ENCODE results near the gene SMNDC1.
"Not testable (repeated sequence)": the region's sequence is repeated elsewhere in the genome, so short reads cannot be mapped to it uniquely, and the experiment has no call there.

SMNDC1 gene

GRCh38 chr10:110274072-110274627, 30.6 kb downstream of the SMNDC1 start:
- Histone ChIP-seq H3K27me3 (replicated peaks; ENCODE audit: control insufficient read depth, insufficient read depth, low read length, poor library complexity, severe bottlenecking) (no peaks in the 10 kb centered on the region), H3K4me3 (ENCODE audit: insufficient read depth, low read depth, low read length, poor library complexity, severe bottlenecking) (no peak overlapping the region), H3K9me3 (ENCODE audit: control insufficient read depth, low read length) (no peaks in the 10 kb centered on the region), H3K27ac (ENCODE audit: insufficient read depth, low read length, poor library complexity, severe bottlenecking) (no peak overlapping the region), H3K4me1 (ENCODE audit: control insufficient read depth, insufficient read depth, low read length, poor library complexity, severe bottlenecking) (peaks cover 12% of the 10 kb centered on the region), H3K36me3 (ENCODE audit: control insufficient read depth, insufficient read depth, low read length) (no peaks in the 10 kb centered on the region)
- DNase-seq, result no peak

GRCh38 chr10:110273474-110273873, 31.2 kb downstream of the SMNDC1 start:
- peak; percentile 5 to 17 (median 6) for DNase-seq
- Histone ChIP-seq H3K4me3 (ENCODE audit: insufficient read depth, low read depth, low read length, poor library complexity, severe bottlenecking) (no peak overlapping the region), H3K27ac (ENCODE audit: insufficient read depth, low read length, poor library complexity, severe bottlenecking) (no peak overlapping the region), H3K27me3 (replicated peaks; ENCODE audit: control insufficient read depth, insufficient read depth, low read length, poor library complexity, severe bottlenecking) (no peaks in the 10 kb centered on the region), H3K4me1 (ENCODE audit: control insufficient read depth, insufficient read depth, low read length, poor library complexity, severe bottlenecking) (peaks cover 12% of the 10 kb centered on the region), H3K9me3 (ENCODE audit: control insufficient read depth, low read length) (no peaks in the 10 kb centered on the region), H3K36me3 (ENCODE audit: control insufficient read depth, insufficient read depth, low read length) (no peaks in the 10 kb centered on the region)

- not testable (repeated sequence) for H3K4me3 ChIP-seq (ENCODE audit: insufficient read depth, low read depth, low read length, poor library complexity, severe bottlenecking); H3K27me3 ChIP-seq (replicated peaks; ENCODE audit: control insufficient read depth, insufficient read depth, low read length, poor library complexity, severe bottlenecking); H3K36me3 ChIP-seq (ENCODE audit: control insufficient read depth, insufficient read depth, low read length); H3K9me3 ChIP-seq (ENCODE audit: control insufficient read depth, low read length); DNase-seq; H3K27ac ChIP-seq (ENCODE audit: insufficient read depth, low read length, poor library complexity, severe bottlenecking)
- peaks cover 12% of the 10 kb centered on the region for H3K4me1 ChIP-seq (ENCODE audit: control insufficient read depth, insufficient read depth, low read length, poor library complexity, severe bottlenecking)
These were observed 31.7 kb downstream of the SMNDC1 start for GRCh38 chr10:110272995-110273394.

- Histone ChIP-seq H3K36me3 (ENCODE audit: control insufficient read depth, insufficient read depth, low read length) (no peaks in the 10 kb centered on the region), H3K27ac (ENCODE audit: insufficient read depth, low read length, poor library complexity, severe bottlenecking) (peak overlapping the region; percentile 13), H3K4me3 (ENCODE audit: insufficient read depth, low read depth, low read length, poor library complexity, severe bottlenecking) (peak overlapping the region; percentile 29), H3K4me1 (ENCODE audit: control insufficient read depth, insufficient read depth, low read length, poor library complexity, severe bottlenecking) (peaks cover 9% of the 10 kb centered on the region), H3K27me3 (replicated peaks; ENCODE audit: control insufficient read depth, insufficient read depth, low read length, poor library complexity, severe bottlenecking) (no peaks in the 10 kb centered on the region), H3K9me3 (ENCODE audit: control insufficient read depth, low read length) (no peaks in the 10 kb centered on the region)
- no peak for DNase-seq
These were observed 35.1 kb downstream of the SMNDC1 start for GRCh38 chr10:110269374-110270318.

- H3K4me1 ChIP-seq (ENCODE audit: control insufficient read depth, insufficient read depth, low read length, poor library complexity, severe bottlenecking), result peaks cover 5% of the 10 kb centered on the region
- no peaks in the 10 kb centered on the region for H3K9me3 ChIP-seq (ENCODE audit: control insufficient read depth, low read length)
- peak overlapping the region; percentile 13 for H3K27ac ChIP-seq (ENCODE audit: insufficient read depth, low read length, poor library complexity, severe bottlenecking)
- no peaks in the 10 kb centered on the region for H3K36me3 ChIP-seq (ENCODE audit: control insufficient read depth, insufficient read depth, low read length)
- no peaks in the 10 kb centered on the region for H3K27me3 ChIP-seq (replicated peaks; ENCODE audit: control insufficient read depth, insufficient read depth, low read length, poor library complexity, severe bottlenecking)
- no peak for DNase-seq
- peak overlapping the region; percentile 29 for H3K4me3 ChIP-seq (ENCODE audit: insufficient read depth, low read depth, low read length, poor library complexity, severe bottlenecking)
These were observed 35.7 kb downstream of the SMNDC1 start for GRCh38 chr10:110268971-110269370.

GRCh38 chr10:110268442-110268841, 36.3 kb downstream of the SMNDC1 start:
- H3K27me3 ChIP-seq (replicated peaks; ENCODE audit: control insufficient read depth, insufficient read depth, low read length, poor library complexity, severe bottlenecking), result no peaks in the 10 kb centered on the region
- no peak overlapping the region for H3K27ac ChIP-seq (ENCODE audit: insufficient read depth, low read length, poor library complexity, severe bottlenecking)
- no peak for DNase-seq
- H3K4me1 ChIP-seq (ENCODE audit: control insufficient read depth, insufficient read depth, low read length, poor library complexity, severe bottlenecking), result no peaks in the 10 kb centered on the region
- H3K36me3 ChIP-seq (ENCODE audit: control insufficient read depth, insufficient read depth, low read length), result no peaks in the 10 kb centered on the region
- H3K4me3 ChIP-seq (ENCODE audit: insufficient read depth, low read depth, low read length, poor library complexity, severe bottlenecking), result no peak overlapping the region
- no peaks in the 10 kb centered on the region for H3K9me3 ChIP-seq (ENCODE audit: control insufficient read depth, low read length)

- no peak overlapping the region for H3K4me3 ChIP-seq (ENCODE audit: insufficient read depth, low read depth, low read length, poor library complexity, severe bottlenecking)
- DNase-seq, result no peak
- no peak overlapping the region for H3K27ac ChIP-seq (ENCODE audit: insufficient read depth, low read length, poor library complexity, severe bottlenecking)
- H3K4me1 ChIP-seq (ENCODE audit: control insufficient read depth, insufficient read depth, low read length, poor library complexity, severe bottlenecking), result no peaks in the 10 kb centered on the region
- no peaks in the 10 kb centered on the region for H3K9me3 ChIP-seq (ENCODE audit: control insufficient read depth, low read length)
- no peaks in the 10 kb centered on the region for H3K27me3 ChIP-seq (replicated peaks; ENCODE audit: control insufficient read depth, insufficient read depth, low read length, poor library complexity, severe bottlenecking)
- no peaks in the 10 kb centered on the region for H3K36me3 ChIP-seq (ENCODE audit: control insufficient read depth, insufficient read depth, low read length)
These were observed 37.4 kb downstream of the SMNDC1 start for GRCh38 chr10:110267276-110267675.

- Histone ChIP-seq H3K36me3 (ENCODE audit: control insufficient read depth, insufficient read depth, low read length) (no peaks in the 10 kb centered on the region), H3K4me1 (ENCODE audit: control insufficient read depth, insufficient read depth, low read length, poor library complexity, severe bottlenecking) (no peaks in the 10 kb centered on the region), H3K4me3 (ENCODE audit: insufficient read depth, low read depth, low read length, poor library complexity, severe bottlenecking) (no peak overlapping the region), H3K27ac (ENCODE audit: insufficient read depth, low read length, poor library complexity, severe bottlenecking) (no peak overlapping the region), H3K9me3 (ENCODE audit: control insufficient read depth, low read length) (no peaks in the 10 kb centered on the region), H3K27me3 (replicated peaks; ENCODE audit: control insufficient read depth, insufficient read depth, low read length, poor library complexity, severe bottlenecking) (no peaks in the 10 kb centered on the region)
- no peak for DNase-seq
These were observed 39.0 kb downstream of the SMNDC1 start for GRCh38 chr10:110265573-110266193.

- H3K27ac ChIP-seq (ENCODE audit: insufficient read depth, low read length, poor library complexity, severe bottlenecking), result no peak overlapping the region
- no peaks in the 10 kb centered on the region for H3K9me3 ChIP-seq (ENCODE audit: control insufficient read depth, low read length)
- H3K4me1 ChIP-seq (ENCODE audit: control insufficient read depth, insufficient read depth, low read length, poor library complexity, severe bottlenecking), result no peaks in the 10 kb centered on the region
- no peak overlapping the region for H3K4me3 ChIP-seq (ENCODE audit: insufficient read depth, low read depth, low read length, poor library complexity, severe bottlenecking)
- no peaks in the 10 kb centered on the region for H3K27me3 ChIP-seq (replicated peaks; ENCODE audit: control insufficient read depth, insufficient read depth, low read length, poor library complexity, severe bottlenecking)
- no peaks in the 10 kb centered on the region for H3K36me3 ChIP-seq (ENCODE audit: control insufficient read depth, insufficient read depth, low read length)
- no peak for DNase-seq
These were observed 41.6 kb downstream of the SMNDC1 start for GRCh38 chr10:110263164-110263563.
